Endothelial cell of umbilical vein (primary cell): ENCODE results near the gene TATDN3. TPM values are rescaled to one million over a fixed set of nuclear protein-coding genes. Genes with fewer than 3 reads are reported as not detected.

Experiments
- BruUV-seq: library from RNA; stranded (reverse); fragments of 400-500 nt; replicated peaks from 2 replicates; lab custom pipeline; 2021; lab: Mats Ljungman, UMichigan
- CTCF ChIA-PET: fragments of 300-600, 350-600 bp; sonication (Branson Sonifier 250); formaldehyde crosslinking; loops from one replicate; lab custom pipeline; 2021; ENCODE audit warnings: antibody characterized with exemption, inconsistent platforms; lab: Charles Lee
- POLR2A ChIA-PET: fragments of 300-600, 350-600 bp; sonication (Branson Sonifier 250); formaldehyde crosslinking; loops from one replicate; lab custom pipeline; 2021; ENCODE audit warnings: antibody characterized with exemption, inconsistent platforms; lab: Charles Lee
- DNase-seq: peaks from one replicate; pipeline ENCODE4 v3.0.0-alpha.2; 2011; ENCODE audit warnings: low read depth, low spot score
- FAIRE-seq: peaks from 2 replicates; lab custom pipeline; 2011; peaks lifted over from hg19 to GRCh38; lab: Jason Lieb, UNC
- H2AFZ ChIP-seq: 2 replicates; pipeline ENCODE4 v1.6.0; 2012; ENCODE audit warnings: low read depth, low read length, control low read depth, inconsistent platforms
- H3K27ac ChIP-seq: 2 replicates; pipeline ENCODE4 v1.5.1; 2011; ENCODE audit warnings: low read depth, mild to moderate bottlenecking, control low read depth, low read length, moderate library complexity; ENCODE audit not compliant: insufficient read depth
- H3K27me3 ChIP-seq, 2 experiments: 2 replicates each; pipeline versions ENCODE4 v1.6.0 to v1.6.1; 2011; ENCODE audit warnings: low read length in 2 of 2, mixed read lengths in 1 of 2; ENCODE audit not compliant: control insufficient read depth in 2 of 2, insufficient read depth in 2 of 2
- H3K36me3 ChIP-seq, 2 experiments: 2 replicates in 1 of 2; 3 replicates in 1 of 2; pipeline ENCODE4 v1.5.1; 2011; ENCODE audit warnings: low read length in 2 of 2, mild to moderate bottlenecking in 1 of 2, moderate library complexity in 1 of 2; ENCODE audit not compliant: control insufficient read depth in 2 of 2, insufficient read depth in 2 of 2; ENCODE audit errors: extremely low read depth in 1 of 2
- H3K4me1 ChIP-seq: 3 replicates; pipeline ENCODE4 v1.5.1; 2011; ENCODE audit warnings: mild to moderate bottlenecking, low read length; ENCODE audit not compliant: control insufficient read depth, insufficient read depth; ENCODE audit errors: extremely low read depth
- H3K4me2 ChIP-seq: 2 replicates; pipeline ENCODE4 v1.6.1; 2011; ENCODE audit warnings: low read length, control low read depth, mixed read lengths; ENCODE audit not compliant: insufficient read depth
- H3K4me3 ChIP-seq, 3 experiments: fragments of 200-600 bp in 1 of 3; sonication (generic), shearing (Covaris generic) in 1 of 3; replicated peaks in 1 of 3; 2 replicates each; pipeline ENCODE4 v1.5.1; 2011 to 2016; ENCODE audit warnings: control low read depth in 3 of 3, low read length in 3 of 3, mild to moderate bottlenecking in 2 of 3, inconsistent platforms in 1 of 3, low read depth in 1 of 3, moderate library complexity in 1 of 3; ENCODE audit not compliant: insufficient read depth in 1 of 3
- H3K79me2 ChIP-seq: 2 replicates; pipeline ENCODE4 v1.6.0; 2012; ENCODE audit warnings: low read length, inconsistent platforms; ENCODE audit not compliant: control insufficient read depth, insufficient read depth
- H3K9ac ChIP-seq: replicated peaks from 2 replicates; pipeline ENCODE3; 2011; ENCODE audit warnings: low read length, control low read depth; ENCODE audit not compliant: insufficient read depth; ENCODE audit errors: extremely low read depth
- H3K9me1 ChIP-seq: replicated peaks from 3 replicates; pipeline ENCODE4 v1.6.0; 2011; ENCODE audit warnings: mild to moderate bottlenecking, low read length; ENCODE audit not compliant: control insufficient read depth, insufficient read depth; ENCODE audit errors: extremely low read depth
- H3K9me3 ChIP-seq: replicated peaks from 2 replicates; pipeline ENCODE4 v1.5.1; 2012; ENCODE audit warnings: low read length, inconsistent platforms; ENCODE audit not compliant: control insufficient read depth, insufficient read depth
- H4K20me1 ChIP-seq: replicated peaks from 2 replicates; pipeline ENCODE3; 2011; ENCODE audit warnings: mild to moderate bottlenecking, low read length; ENCODE audit not compliant: control insufficient read depth, insufficient read depth; ENCODE audit errors: extremely low read depth
- CTCF ChIP-seq, 2 donors: IDR thresholded peaks; 1 replicate in 1 of 2; 2 replicates in 1 of 2; pipeline ENCODE4 v1.5.1; 2011; ENCODE audit warnings: low read length in 2 of 2, mild to moderate bottlenecking in 2 of 2, moderate library complexity in 2 of 2, control low read depth in 1 of 2, inconsistent platforms in 1 of 2, low read depth in 1 of 2; ENCODE audit not compliant: insufficient read depth in 1 of 2; ENCODE audit errors: extremely low read depth in 1 of 2
- EZH2 ChIP-seq: IDR thresholded peaks from 2 replicates; pipeline ENCODE4 v1.6.1; 2012; ENCODE audit warnings: borderline replicate concordance, low read depth, mild to moderate bottlenecking, moderate library complexity, low read length, inconsistent platforms; ENCODE audit not compliant: severe bottlenecking
- FOS ChIP-seq: IDR thresholded peaks from 2 replicates; pipeline ENCODE4 v1.6.1; 2011; ENCODE audit warnings: mild to moderate bottlenecking, low read length, moderate library complexity, borderline replicate concordance; ENCODE audit not compliant: insufficient read depth
- GATA2 ChIP-seq: IDR thresholded peaks from 2 replicates; pipeline ENCODE4 v1.7.0; 2011; ENCODE audit warnings: low read depth, mild to moderate bottlenecking, moderate library complexity, mixed read lengths, low read length; ENCODE audit not compliant: insufficient read length, insufficient read depth
- JUN ChIP-seq: IDR thresholded peaks from 2 replicates; pipeline ENCODE4 v1.6.1; 2011; ENCODE audit warnings: borderline replicate concordance, low read depth; ENCODE audit not compliant: insufficient read length, insufficient read depth
- MAX ChIP-seq: IDR thresholded peaks from 2 replicates; pipeline ENCODE4 v1.6.1; 2011; ENCODE audit not compliant: insufficient read depth, insufficient read length
- MYC ChIP-seq: IDR thresholded peaks from one replicate; pipeline ENCODE4 v1.6.1; 2011; ENCODE audit warnings: mild to moderate bottlenecking, low read depth, low read length
- POLR2A ChIP-seq: IDR thresholded peaks from 2 replicates; pipeline ENCODE4 v1.6.1; 2012; ENCODE audit warnings: low read depth, mild to moderate bottlenecking, control low read depth, low read length
- POLR2AphosphoS5 ChIP-seq: IDR thresholded peaks from 2 replicates; pipeline ENCODE4 v1.6.1; 2012; ENCODE audit warnings: low read depth, mild to moderate bottlenecking, control low read depth, low read length, moderate library complexity; ENCODE audit not compliant: insufficient read depth
- dilution Hi-C: fragments of 300-500 bp; cut with MboI; formaldehyde crosslinking; loops from one replicate; pipeline ENCODE4 v1.15.0; 2019; ENCODE audit warnings: low sequenced_read_pairs; ENCODE audit not compliant: extremely low pct_ligation_motif_present
- intact Hi-C: fragments of 100-400 bp; cut with micrococcal nuclease; formaldehyde crosslinking; loops from one replicate; pipeline ENCODE4 v1.10.0; 2022
- polyA plus RNA-seq, 4 experiments: library from polyadenylated mRNA; depleted of rRNA in 3 of 4; stranded (reverse) in 3 of 4; unstranded in 1 of 4; fragments of >200 nt; gene quantifications; 2 replicates each; pipeline versions ENCODE4 v1.2.1 to v1.2.3, GENCODE V29; 2011 to 2012; ENCODE audit warnings: missing spikeins in 1 of 4
- total RNA-seq: library from RNA; stranded (reverse); gene quantifications from 2 replicates; pipeline ENCODE4 v1.2.3, GENCODE V29; 2021

Gene TATDN3
- total and polyA plus RNA-seq, 2 donors (not counting 3 experiments of a cell fraction or from before 2014, with no cell fraction given) = 4.3 to 8.0 TPM

GRCh38 chr1:212822956-212823355 is 31.3 kb downstream of the TATDN3 start:
- H4K20me1 ChIP-seq = no peaks in the 10 kb centered on the region
- H3K27ac ChIP-seq = no peak overlapping the region
- H3K4me1 ChIP-seq = peaks cover 4% of the 10 kb centered on the region
- ChIA-PET POLR2A (no interaction called here), CTCF (interaction anchor here (1.0 to 1.5 kb wide), 2 partner anchors 8 to 15 kb away, joined by 3 to 5 read pairs; no protein-coding TSS in a partner anchor)
- dilution Hi-C loops (no loop called here), intact Hi-C loops (loop anchor here (5.0 kb wide), 1 partner anchor 34 kb away; the partner anchor contains the start of gene FLVCR1)
- DNase-seq (no peak), FAIRE-seq (no peak)
- BruUV-seq = no TSS peak
- H3K27me3 ChIP-seq = no peaks in the 10 kb centered on the region
- H3K4me3 ChIP-seq = no peak overlapping the region
- no peak overlapping the region for H3K9ac ChIP-seq
- H3K9me3 ChIP-seq = peaks cover 3% of the 10 kb centered on the region
- H3K79me2 ChIP-seq = no peaks in the 10 kb centered on the region
- no peaks in the 10 kb centered on the region for H3K9me1 ChIP-seq
- TF ChIP-seq CTCF (IDR thresholded peaks at IDR 0.05; ENCODE audit: extremely low read depth in 1 of 2, insufficient read depth in 1 of 2, low read depth in 1 of 2, low read length in 2 of 2) = no peak
- TF ChIP-seq GATA2 = no peak
- no peak for TF ChIP-seq MYC
- TF ChIP-seq FOS = no peak
- no peak for TF ChIP-seq POLR2AphosphoS5
- no peak for TF ChIP-seq EZH2
- TF ChIP-seq JUN = no peak
- no peak for TF ChIP-seq POLR2A
- no peak for TF ChIP-seq MAX
- H3K4me2 ChIP-seq = no peak overlapping the region
- H2AFZ ChIP-seq = no peak overlapping the region
- H3K36me3 ChIP-seq = no peaks in the 10 kb centered on the region
